Upper lobe of right lung (tissue), 1 donor: ENCODE results near the gene RBMS3. TPM values are rescaled to one million over a fixed set of nuclear protein-coding genes. Genes with fewer than 3 reads are reported as not detected.
"Not testable (repeated sequence)": the region's sequence is repeated elsewhere in the genome, so short reads cannot be mapped to it uniquely, and the experiment has no call there.

Experiments
- ATAC-seq: fragments of 200-7000 bp; cut with Tn5 transposase; one replicate; pipeline ENCODE4 v1.9.1; 2020; ENCODE audit warnings: mild to moderate bottlenecking, moderate library complexity
- DNase-seq: peaks from one replicate; pipeline ENCODE4 v3.0.0-alpha.2; 2020
- H3K27ac ChIP-seq: fragments of 200-600 bp; one replicate; pipeline ENCODE4 v1.8.0; 2022
- H3K27me3 ChIP-seq: fragments of 200-600 bp; one replicate; pipeline ENCODE4 v1.8.0; 2022; ENCODE audit warnings: mild to moderate bottlenecking
- H3K36me3 ChIP-seq: fragments of 200-600 bp; one replicate; pipeline ENCODE4 v1.8.0; 2022
- H3K4me1 ChIP-seq: fragments of 200-600 bp; one replicate; pipeline ENCODE4 v1.8.0; 2022
- H3K4me3 ChIP-seq: fragments of 200-600 bp; one replicate; pipeline ENCODE4 v1.8.0; 2022; ENCODE audit warnings: mild to moderate bottlenecking
- H3K9me3 ChIP-seq: fragments of 200-600 bp; one replicate; pipeline ENCODE4 v1.8.0; 2022
- CTCF ChIP-seq: fragments of 200-600 bp; IDR thresholded peaks from one replicate; pipeline ENCODE4 v1.8.0; 2022; ENCODE audit warnings: antibody characterized with exemption
- intact Hi-C: fragments of 100-400 bp; cut with DNase I; formaldehyde crosslinking; loops from one replicate; pipeline ENCODE4 v1.11.0; 2022
- total RNA-seq: library from RNA; stranded (reverse); fragmentation: NEBNext Ultra II Directional; extraction: Animal tissue kit (Norgen Biotek cat#: 25700); gene quantifications from one replicate; pipeline ENCODE4 v1.2.1, GENCODE V29; 2021
- donor health status: DM: no; HTN: yes; CAD: no; lungs with severe emphysema.

RBMS3 gene
- total RNA-seq, 1 donor from 2014 or later, result 85.9 TPM

GRCh38 chr3:29796808-29797207 lies 515.9 kb downstream of the RBMS3 start:
- TF ChIP-seq CTCF, result no peak
- Histone ChIP-seq H3K27ac (no peak overlapping the region), H3K4me3 (no peak overlapping the region), H3K27me3 (no peaks in the 10 kb centered on the region), H3K4me1 (no peaks in the 10 kb centered on the region), H3K36me3 (no peaks in the 10 kb centered on the region), H3K9me3 (no peaks in the 10 kb centered on the region)
- ATAC-seq (no peak), DNase-seq (no peak)
- intact Hi-C loops, result no loop called here

GRCh38 chr3:29802057-29802456 lies 521.2 kb downstream of the RBMS3 start:
- TF ChIP-seq CTCF, result no peak
- Histone ChIP-seq H3K27ac (no peak overlapping the region), H3K27me3 (no peaks in the 10 kb centered on the region), H3K4me3 (no peak overlapping the region), H3K9me3 (no peaks in the 10 kb centered on the region), H3K4me1 (no peaks in the 10 kb centered on the region), H3K36me3 (no peaks in the 10 kb centered on the region)
- DNase-seq (no peak), ATAC-seq (no peak)
- intact Hi-C loops, result no loop called here

- Histone ChIP-seq H3K4me1 (no peaks in the 10 kb centered on the region), H3K36me3 (no peaks in the 10 kb centered on the region), H3K4me3 (no peak overlapping the region), H3K27ac (no peak overlapping the region), H3K9me3 (no peaks in the 10 kb centered on the region), H3K27me3 (no peaks in the 10 kb centered on the region)
- intact Hi-C loops, result no loop called here
- TF ChIP-seq CTCF, result no peak
- ATAC-seq (no peak), DNase-seq (no peak)
Observed at GRCh38 chr3:29804044-29804443, 523.2 kb downstream of the RBMS3 start.

GRCh38 chr3:29805757-29806156 lies 524.9 kb downstream of the RBMS3 start:
- Histone ChIP-seq H3K4me1 (no peaks in the 10 kb centered on the region), H3K27ac (no peak overlapping the region), H3K36me3 (no peaks in the 10 kb centered on the region), H3K4me3 (no peak overlapping the region), H3K9me3 (no peaks in the 10 kb centered on the region), H3K27me3 (no peaks in the 10 kb centered on the region)
- DNase-seq (no peak), ATAC-seq (no peak)
- intact Hi-C loops, result no loop called here
- no peak for TF ChIP-seq CTCF

GRCh38 chr3:29808324-29808723 lies 527.5 kb downstream of the RBMS3 start:
- H3K27ac ChIP-seq, H3K4me1 ChIP-seq, H3K9me3 ChIP-seq, H3K27me3 ChIP-seq, H3K36me3 ChIP-seq, ATAC-seq, DNase-seq, intact Hi-C loops, H3K4me3 ChIP-seq: not testable (repeated sequence)

GRCh38 chr3:29822071-29822470 lies 541.2 kb downstream of the RBMS3 start:
- Histone ChIP-seq H3K36me3 (no peaks in the 10 kb centered on the region), H3K4me1 (no peaks in the 10 kb centered on the region), H3K27ac (no peak overlapping the region), H3K4me3 (no peak overlapping the region), H3K9me3 (no peaks in the 10 kb centered on the region), H3K27me3 (no peaks in the 10 kb centered on the region)
- no peak for TF ChIP-seq CTCF
- ATAC-seq (no peak), DNase-seq (no peak)
- intact Hi-C loops, result no loop called here
